ENCODE measurements around the gene MYO9A.

MYO9A gene

GRCh38 chr15:71779073-71779797, 338.7 kb downstream of the MYO9A start:
- no peak for DNase-seq

DNA sequence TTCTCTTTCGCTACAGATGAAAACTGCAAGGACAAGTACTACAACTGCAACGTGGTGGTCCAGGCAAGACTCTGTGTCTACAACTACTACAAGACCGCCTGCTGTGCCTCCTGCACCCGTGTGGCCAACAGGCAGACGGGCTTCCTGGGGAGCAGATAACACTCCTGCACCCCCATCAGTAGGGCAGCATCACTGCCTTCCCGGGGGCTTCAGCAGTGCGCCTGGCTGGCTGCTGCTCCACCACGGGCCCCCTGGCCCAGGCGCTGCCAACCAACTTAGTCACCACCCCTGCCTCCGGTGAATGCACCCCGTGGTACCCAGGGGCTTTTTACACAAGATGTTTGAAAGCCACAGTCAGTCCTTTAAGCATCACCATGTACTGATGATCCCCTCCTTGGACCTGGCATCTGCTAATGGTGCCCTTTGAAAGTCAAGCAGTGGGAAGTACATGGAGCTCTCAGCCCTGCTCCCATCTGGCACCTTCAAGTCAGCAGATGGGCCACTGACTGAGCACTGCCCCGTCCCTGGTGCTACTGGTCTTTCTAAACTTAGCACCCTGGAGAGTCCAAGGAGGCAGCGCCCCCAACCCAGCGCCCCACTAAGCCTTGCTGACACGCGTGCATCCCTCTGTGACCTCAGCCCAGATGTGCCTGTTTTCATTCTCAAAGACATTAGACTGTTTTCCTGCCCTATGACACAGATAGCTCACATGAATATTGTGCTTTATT, 340.6 kb downstream of the MYO9A start:
- DNase-seq, result no peak

DNA sequence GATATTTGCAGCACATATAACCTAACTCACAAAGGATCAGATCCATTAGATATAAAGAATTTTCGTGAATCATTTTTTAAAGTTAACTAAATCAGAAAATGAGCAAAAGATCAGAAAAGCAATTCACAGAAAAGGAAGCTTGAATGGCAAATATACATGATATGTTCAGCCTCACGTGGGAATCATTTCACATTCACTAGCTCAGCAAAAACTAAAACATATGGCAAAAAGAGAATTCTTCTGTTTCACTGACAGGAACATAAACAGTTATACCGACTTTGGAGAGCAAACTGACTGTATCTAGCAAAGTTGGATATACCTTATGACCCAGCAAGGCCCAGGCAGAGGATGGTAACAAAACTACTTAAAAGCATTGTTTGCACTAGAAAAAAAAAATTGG, 341.6 kb downstream of the MYO9A start:
- no peak for DNase-seq

DNA sequence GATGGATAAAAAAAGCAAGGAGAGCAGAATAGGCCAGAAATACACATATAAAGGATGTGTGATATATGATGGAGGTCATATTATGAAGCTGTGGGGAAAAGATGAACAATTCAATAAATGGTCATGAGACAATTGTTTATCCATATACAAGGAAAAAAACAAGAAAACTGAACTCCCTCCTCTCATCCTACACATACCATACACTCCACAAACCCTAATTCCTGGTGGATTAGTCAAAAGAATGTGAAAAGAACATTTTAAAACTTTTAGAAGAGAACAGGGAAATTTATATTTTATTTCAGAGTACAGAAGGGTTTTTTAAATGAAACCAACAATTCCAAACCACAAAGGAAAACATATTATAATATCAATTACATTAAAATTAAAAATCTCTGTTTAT, 342.1 kb downstream of the MYO9A start:
- DNase-seq, result no peak

DNA sequence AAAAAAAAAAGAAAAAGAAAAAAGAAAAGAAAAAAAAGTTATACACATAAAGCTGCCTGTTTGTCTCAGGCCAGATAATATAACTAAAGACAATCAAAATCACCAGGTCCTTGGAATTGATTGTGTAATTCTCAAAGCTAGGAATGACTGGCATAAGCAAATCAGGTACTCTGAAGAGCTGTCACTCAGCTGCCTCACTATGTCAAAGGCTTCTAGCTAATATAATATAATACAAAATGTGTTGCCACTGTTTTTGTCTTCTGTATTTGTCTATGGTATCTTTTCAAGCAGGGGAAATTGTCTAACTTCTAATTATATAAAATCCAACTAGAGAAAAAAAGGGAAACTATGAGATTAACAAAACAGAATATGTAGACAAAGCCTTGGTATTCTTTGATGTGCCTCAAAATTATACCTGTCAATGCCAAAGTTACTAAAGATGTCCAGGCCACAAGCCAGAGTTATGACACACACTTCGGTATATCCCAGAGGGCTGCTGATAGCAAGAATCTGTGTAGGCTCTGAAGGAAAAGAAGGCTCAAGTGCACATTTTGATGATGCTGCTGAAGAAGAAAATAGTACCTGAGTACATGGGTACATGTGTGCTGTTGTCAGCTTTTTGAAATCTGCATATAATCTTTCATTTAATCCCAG, 344.6 kb downstream of the MYO9A start:
- no peak for DNase-seq
